Hematopoietic multipotent progenitor cell treated with erythropoietin and hydrocortisone succinate and interleukin-3 and kit ligand, for 6 days (in vitro differentiated cells): ENCODE results near the gene COG3.

Source experiments
- DNase-seq: peaks from one replicate; pipeline ENCODE4 v3.0.0-alpha.2; 2015

The COG3 gene

GRCh38 chr13:45447050-45447661, 17.6 kb upstream of the COG3 start:
- DNase-seq: no peak

DNA sequence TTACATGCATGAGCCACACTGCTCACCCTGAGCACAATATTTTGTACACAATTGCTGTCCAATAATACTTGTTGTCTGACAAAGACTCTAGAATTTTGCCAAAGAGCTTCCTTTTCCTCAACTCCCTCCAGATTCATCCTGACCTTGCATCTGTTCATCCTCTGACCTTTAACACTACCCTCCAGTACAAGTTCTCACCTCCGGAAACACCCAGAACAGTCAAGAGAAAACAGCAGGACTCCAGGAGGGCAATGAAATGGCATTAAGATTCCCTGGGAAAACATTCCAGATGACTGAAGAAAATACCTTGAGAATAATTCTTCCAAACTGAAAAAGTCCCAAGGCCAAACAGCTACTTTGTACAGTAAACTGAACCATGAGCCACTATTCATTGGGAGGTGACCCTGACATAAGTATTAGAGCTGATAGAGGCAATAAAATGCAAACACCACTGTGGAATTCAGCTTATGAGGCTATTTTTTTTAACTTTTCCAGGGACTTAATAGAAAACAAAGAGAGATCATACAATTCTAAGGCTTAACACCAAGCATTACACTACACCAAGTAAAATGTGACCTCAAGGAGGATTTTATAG, 15.7 kb upstream of the COG3 start:
- no peak for DNase-seq

DNA sequence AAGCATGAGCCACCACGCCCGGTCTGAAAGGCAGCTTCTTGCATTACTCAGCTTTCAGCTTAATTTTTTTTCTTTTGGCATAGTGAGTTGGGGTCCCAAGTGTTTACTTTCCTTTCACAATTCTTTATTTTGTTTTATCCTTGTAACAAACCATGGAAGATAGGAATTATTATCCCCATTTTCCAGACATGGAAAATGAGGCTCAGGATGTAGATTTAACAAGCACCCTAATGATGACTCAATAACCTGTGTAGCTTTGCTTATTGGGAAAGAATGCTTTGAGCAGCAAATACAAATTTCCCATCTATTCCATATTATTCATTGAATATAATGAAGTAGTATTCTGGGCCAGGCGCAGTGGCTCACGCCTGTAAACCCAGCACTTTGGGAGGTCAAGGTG, 13.5 kb upstream of the COG3 start:
- DNase-seq: no peak

GRCh38 chr13:45454204-45454603, 10.5 kb upstream of the COG3 start:
- no peak for DNase-seq

DNA sequence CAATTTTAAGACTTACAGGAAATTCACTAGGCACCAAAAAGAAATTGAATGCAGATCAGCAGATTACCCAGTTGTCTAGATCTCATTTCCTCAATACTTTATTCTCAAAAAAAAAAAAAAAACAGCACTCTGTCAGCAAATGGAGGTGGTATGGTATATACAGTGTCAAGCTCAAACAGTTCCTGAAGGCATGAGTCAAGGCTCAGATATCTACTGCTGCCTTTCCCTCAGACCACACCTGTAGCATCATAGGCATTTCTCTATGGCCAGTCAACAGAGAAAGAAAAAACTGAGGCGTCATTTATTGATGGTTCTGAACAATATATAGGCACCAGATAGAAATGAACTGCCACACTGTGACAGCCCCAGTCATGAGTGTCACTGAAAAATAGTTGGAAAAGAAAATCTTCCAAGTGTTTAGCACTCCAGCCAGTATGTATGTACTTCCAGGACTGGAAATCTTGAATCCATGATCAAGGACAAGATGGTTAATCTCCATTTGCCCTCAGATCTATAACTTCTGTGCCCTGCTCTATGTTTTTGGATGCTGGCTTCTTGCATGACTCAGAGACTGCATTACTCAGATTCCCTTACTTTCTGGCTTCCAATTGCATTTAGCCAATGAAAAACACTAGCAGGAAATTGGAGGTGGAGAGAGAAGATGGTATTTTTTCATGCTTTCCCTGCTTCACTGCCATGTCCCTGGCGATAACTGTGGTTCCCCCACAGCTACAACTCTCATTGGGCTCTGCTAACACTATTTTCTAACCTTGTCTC, 8.4 kb upstream of the COG3 start:
- no peak for DNase-seq

GRCh38 chr13:45464141-45464686, 525 bp upstream of the COG3 start:
- no peak for DNase-seq

- no peak for DNase-seq
Observed at GRCh38 chr13:45466359-45466758, 1.6 kb downstream of the COG3 start.

DNA sequence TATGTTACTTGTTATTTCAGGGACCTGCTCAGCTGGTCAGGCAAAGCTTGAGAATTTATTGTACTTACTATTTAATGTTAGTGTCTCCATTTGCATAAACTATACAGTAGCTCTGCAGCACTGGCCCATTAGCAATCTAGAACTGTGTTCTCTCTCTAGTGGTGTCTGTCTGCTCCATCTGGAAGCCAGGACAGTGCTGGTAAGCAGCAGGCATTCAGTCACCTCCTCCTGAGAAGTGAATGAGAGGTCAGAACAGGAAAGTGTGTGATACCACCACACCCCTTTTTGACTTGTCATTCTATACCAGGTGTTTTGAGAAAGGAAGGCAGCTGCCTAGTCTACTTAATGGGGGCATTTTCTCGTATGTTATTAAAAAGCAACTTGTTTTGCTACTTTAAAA, 3.9 kb downstream of the COG3 start:
- peak; percentile 35 for DNase-seq

DNA sequence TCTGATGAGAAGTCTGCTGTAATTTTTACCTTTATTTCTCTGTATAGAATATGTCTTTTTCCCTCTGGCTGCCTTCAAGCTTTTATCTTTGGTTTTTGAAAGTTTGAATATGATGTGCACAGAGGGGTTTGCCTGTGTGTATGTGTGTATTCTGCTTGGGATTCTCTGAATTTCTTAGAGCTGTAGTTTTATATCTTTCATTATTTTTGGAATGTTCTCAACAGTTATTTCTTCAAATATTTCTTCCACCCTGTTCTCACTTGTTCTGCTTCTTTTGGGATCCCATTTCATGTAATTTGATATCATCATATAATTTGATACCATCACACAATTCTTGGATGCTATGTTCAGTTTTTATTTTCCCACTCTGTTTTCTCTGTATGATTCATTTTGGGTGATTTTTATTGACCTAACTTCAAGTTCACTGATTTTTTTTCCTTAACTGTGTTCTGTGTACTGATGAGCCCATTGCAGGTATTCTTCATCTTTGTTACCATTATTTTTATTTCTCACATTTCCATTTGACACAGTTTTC, 7.5 kb downstream of the COG3 start:
- no peak for DNase-seq

GRCh38 chr13:45473627-45474026, 8.9 kb downstream of the COG3 start:
- DNase-seq: peak; percentile 66

DNA sequence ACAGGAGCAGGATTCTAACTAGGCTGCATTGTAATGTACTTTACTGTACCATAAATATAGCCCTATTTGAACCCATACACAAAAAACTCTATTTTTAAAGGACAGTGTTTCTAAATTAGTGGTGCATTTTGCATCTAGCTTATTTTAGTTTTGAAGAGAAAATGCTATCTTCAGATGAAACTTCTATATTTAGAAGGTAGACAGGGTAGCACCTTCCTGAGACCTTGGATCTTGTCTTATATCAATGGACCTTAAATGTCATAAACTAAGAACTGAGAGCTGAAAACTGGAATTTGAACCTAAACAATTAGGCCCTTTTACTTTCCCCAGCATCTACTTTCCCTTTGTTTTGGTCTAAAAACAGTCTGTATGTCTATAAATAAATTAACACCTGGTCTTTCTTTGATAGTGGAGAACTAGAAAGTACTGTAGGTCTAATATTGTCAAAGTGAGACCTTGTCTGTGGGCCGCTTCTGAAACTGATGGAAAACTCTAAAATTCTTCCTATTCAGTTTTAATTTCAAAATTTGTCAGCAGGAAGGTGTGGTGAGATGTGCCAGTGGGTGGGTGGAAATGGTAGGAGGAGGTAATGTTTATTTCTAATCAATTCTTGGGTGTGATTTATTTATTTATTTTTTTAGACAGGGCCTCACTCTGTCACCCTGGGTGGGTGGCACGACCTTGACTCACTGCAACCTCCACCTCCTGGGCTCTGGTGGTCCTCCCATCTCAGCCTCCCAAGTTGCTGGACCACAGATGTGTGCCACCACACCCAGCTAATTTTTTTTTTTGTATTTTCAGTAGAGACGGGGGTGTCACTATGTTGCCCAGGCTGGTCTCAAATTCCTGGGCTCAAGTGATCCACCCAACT, 10.1 kb downstream of the COG3 start:
- DNase-seq: no peak

- no peak for DNase-seq
Observed at GRCh38 chr13:45479661-45480060, 14.9 kb downstream of the COG3 start.

- DNase-seq: no peak
Observed at GRCh38 chr13:45481688-45482087, 16.9 kb downstream of the COG3 start.

DNA sequence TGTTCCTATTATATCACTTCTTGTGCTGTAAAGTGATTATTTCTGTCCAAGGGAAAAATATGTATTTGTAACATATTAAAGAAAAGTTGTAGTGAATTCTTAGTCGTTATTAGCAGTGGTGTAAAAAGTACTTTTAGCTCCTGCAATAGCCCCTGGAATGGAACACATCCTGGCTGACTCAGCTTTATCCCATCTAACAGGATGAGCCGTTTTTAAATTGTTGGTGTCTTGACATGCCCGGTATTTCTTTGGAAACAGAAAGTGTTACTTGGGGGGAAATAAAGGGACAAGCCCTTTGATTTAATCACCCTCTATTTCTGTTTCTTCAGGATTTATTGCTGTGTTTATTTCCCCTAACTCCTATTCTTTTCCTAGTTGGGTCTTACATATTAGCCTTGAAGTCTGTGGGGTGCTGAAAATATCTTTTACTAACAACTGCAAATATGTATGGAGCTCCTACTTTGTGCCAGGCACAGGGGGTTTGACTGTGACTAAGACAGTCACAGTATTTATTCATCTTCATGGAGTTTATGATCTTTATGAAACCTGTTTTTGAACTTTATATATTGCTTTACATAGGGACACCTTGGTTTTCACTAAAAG, 17.9 kb downstream of the COG3 start:
- no peak for DNase-seq

- DNase-seq: no peak
Observed at GRCh38 chr13:45487604-45488003, 22.9 kb downstream of the COG3 start.

GRCh38 chr13:45490068-45490467, 25.3 kb downstream of the COG3 start:
- DNase-seq: peak; percentile 49

DNA sequence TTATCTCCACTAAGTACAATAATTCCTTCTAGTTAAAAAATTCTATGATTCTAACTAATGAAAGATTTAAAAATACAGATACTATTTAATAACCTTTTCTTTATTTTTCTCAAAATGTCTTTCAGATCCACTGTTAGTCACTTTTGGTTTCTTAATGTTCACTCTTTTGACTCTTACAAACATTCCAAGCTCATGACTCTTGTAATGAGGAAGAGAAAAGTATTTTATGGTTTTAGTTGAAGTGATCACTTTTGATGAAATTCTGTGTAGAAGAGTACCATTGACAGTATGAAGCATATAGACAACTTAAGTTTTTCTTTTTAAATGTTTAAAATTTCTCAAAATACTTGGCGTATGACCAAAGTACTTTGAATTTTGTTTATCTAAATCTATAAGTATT, 27.8 kb downstream of the COG3 start:
- no peak for DNase-seq

GRCh38 chr13:45496942-45497341, 32.2 kb downstream of the COG3 start:
- no peak for DNase-seq

DNA sequence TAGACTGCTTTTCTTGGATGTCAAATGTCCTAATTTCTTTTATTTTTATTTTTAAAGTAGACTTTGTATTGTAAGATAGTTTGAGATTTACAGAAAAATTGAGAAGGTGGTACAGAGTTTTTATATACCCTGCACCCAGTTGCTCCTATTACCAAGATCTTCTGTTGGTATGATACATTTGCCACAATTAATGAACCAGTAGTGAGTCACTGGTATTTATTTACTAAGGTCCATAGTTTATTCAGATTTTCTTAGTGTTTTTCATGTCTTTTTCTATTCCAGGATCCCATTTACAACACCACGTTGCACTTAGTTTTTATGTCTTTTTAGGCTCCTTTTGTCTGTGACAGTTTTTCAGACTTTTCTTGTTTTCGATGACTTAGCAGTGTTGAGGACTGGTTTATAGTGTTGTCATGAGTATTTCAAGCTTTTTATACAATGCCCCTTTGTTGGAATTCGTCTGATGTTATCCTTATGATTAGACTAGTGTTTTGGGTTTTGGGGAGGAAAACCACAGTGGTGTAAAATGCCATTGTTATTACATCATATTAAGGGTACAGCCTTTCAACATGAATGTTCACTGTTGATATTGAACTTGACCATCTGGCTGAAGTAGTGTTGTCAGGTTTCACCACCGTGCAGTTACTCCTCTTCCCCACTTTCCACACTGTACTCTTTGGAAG, 35.9 kb downstream of the COG3 start:
- DNase-seq: peak; percentile 52

DNA sequence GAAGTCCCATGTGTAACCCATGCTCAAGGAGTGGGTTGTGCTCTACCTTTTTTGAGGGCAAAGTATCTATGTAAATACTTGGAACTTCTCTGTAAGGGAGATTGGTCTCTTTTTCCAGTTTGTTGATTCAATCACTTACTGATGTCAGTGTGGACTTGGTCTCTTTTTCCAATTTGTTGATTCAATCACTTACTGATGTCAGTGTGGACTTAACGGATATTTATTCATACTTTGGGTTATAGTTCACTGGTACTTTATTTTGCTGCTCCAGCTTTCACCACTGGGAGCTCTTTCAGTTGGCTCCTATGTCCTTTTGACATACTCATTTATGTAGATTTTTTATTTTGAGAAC, 36.4 kb downstream of the COG3 start:
- no peak for DNase-seq

DNA sequence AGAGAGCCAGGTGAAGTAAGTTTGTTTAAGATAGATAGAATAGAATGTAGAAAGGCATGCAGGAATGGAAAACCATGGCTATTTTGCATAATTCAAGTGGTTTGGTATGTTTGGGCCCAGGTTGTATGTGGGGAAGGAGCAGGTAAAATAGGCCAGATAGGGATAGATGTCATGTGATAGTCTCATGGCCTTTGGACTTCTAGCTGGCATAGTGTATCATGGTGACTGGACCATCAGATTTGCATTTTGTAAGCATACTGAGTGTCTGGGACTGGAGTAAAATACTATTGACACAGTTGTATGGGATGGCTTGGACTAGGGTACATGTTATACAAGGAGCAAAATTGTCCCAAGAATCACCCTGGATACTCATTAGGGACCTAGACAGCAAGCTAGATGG, 38.9 kb downstream of the COG3 start:
- no peak for DNase-seq

- no peak for DNase-seq
Observed at GRCh38 chr13:45506811-45507210, 42.1 kb downstream of the COG3 start.
